CD8-positive, alpha-beta memory T cell (primary cell): ENCODE measurements around the gene RDH13. TPM values are rescaled to one million over a fixed set of nuclear protein-coding genes. Genes with fewer than 3 reads are reported as not detected.
A peak's percentile ranks its signal among the peaks of the same experiment; 100 is the strongest.
"Not testable (repeated sequence)": the region's sequence is repeated elsewhere in the genome, so short reads cannot be mapped to it uniquely, and the experiment has no call there.

ENCODE experiments used
- CTCF ChIA-PET: fragments of 350-600 bp; sonication (Branson Sonifier 250); formaldehyde crosslinking; loops from one replicate; lab custom pipeline; 2021; ENCODE audit warnings: antibody characterized with exemption; lab: Charles Lee
- POLR2A ChIA-PET: fragments of 350-600 bp; sonication (Branson Sonifier 250); formaldehyde crosslinking; loops from one replicate; lab custom pipeline; 2021; ENCODE audit warnings: antibody characterized with exemption; lab: Charles Lee
- DNase-seq, 5 donors: peaks; one replicate each; pipeline versions ENCODE4 v3.0.0 to v3.0.0-alpha.2; 2020 to 2022; ENCODE audit warnings: mixed read lengths in 1 of 5
- H3K27ac ChIP-seq: one replicate; pipeline ENCODE4 v1.7.0; 2013; ENCODE audit warnings: low read depth, mild to moderate bottlenecking, low read length, moderate library complexity
- H3K27me3 ChIP-seq: 2 replicates; pipeline ENCODE4 v1.7.0; 2013; ENCODE audit warnings: low read length, mild to moderate bottlenecking; ENCODE audit not compliant: insufficient read depth, poor library complexity, severe bottlenecking
- H3K36me3 ChIP-seq: 2 replicates; pipeline ENCODE4 v1.7.0; 2013; ENCODE audit warnings: mild to moderate bottlenecking, low read length, moderate library complexity; ENCODE audit not compliant: insufficient read depth
- H3K4me1 ChIP-seq: 2 replicates; pipeline ENCODE4 v1.7.0; 2013; ENCODE audit warnings: mild to moderate bottlenecking, low read length, moderate library complexity; ENCODE audit not compliant: insufficient read depth
- H3K4me3 ChIP-seq: 2 replicates; pipeline ENCODE4 v1.7.0; 2013; ENCODE audit warnings: mild to moderate bottlenecking, low read length
- H3K9me3 ChIP-seq: 2 replicates; pipeline ENCODE4 v1.7.0; 2013; ENCODE audit warnings: mild to moderate bottlenecking, low read length
- H3K27ac Mint-ChIP-seq, 8 donors: one replicate each; pipeline ENCODE4 v1.8.0; 2020 to 2021; ENCODE audit warnings: mixed read lengths in 8 of 8, mild to moderate bottlenecking in 6 of 8, inconsistent platforms in 3 of 8, moderate library complexity in 3 of 8
- H3K27me3 Mint-ChIP-seq, 2 donors: one replicate each; pipeline ENCODE4 v1.8.0; 2020 to 2021; ENCODE audit warnings: mixed read lengths in 2 of 2, mild to moderate bottlenecking in 1 of 2, moderate library complexity in 1 of 2
- H3K36me3 Mint-ChIP-seq, 3 donors: one replicate each; pipeline ENCODE4 v1.8.0; 2020 to 2021; ENCODE audit warnings: mixed read lengths in 3 of 3, inconsistent platforms in 1 of 3, mild to moderate bottlenecking in 1 of 3
- H3K4me1 Mint-ChIP-seq, 3 donors: one replicate each; pipeline ENCODE4 v1.8.0; 2020 to 2021; ENCODE audit warnings: mixed read lengths in 3 of 3, inconsistent platforms in 1 of 3, mild to moderate bottlenecking in 1 of 3
- H3K4me3 Mint-ChIP-seq, 7 donors: one replicate each; pipeline ENCODE4 v1.8.0; 2020 to 2021; ENCODE audit warnings: mixed read lengths in 7 of 7, mild to moderate bottlenecking in 6 of 7, moderate library complexity in 4 of 7, inconsistent platforms in 2 of 7
- H3K9me3 Mint-ChIP-seq, 5 donors: one replicate each; pipeline ENCODE4 v1.8.0; 2020 to 2022; ENCODE audit warnings: mixed read lengths in 5 of 5, mild to moderate bottlenecking in 3 of 5, moderate library complexity in 2 of 5, inconsistent platforms in 1 of 5
- polyA plus RNA-seq: library from polyadenylated mRNA; unstranded; fragments of 300-500 nt; fragmentation: Illumina TruSeq; gene quantifications from one replicate; pipeline ENCODE4 v1.2.3, GENCODE V29; 2021
- total RNA-seq, 2 experiments: library from RNA; stranded (reverse); gene quantifications; one replicate each; pipeline ENCODE4 v1.2.3, GENCODE V29; 2021

Gene RDH13
- total and polyA plus RNA-seq, 3 experiments from 2014 or later = 15.8 to 22.2 (median 21.4) TPM

- Mint-ChIP-seq H3K9me3 (peaks cover 0 to 31% (median 6%) of the 10 kb centered on the region in 5 donors), H3K4me3 (peak overlapping the region in 6 of 7 donors; percentile 55 to 84 (median 68)), H3K27me3 (peaks cover 0 to 7% of the 10 kb centered on the region in 2 donors), H3K4me1 (peaks cover 9 to 21% (median 18%) of the 10 kb centered on the region in 3 donors), H3K36me3 (peaks cover 10 to 43% (median 42%) of the 10 kb centered on the region in 3 donors), H3K27ac (peak overlapping the region in 6 of 8 donors; percentile 54 to 97 (median 72))
- Histone ChIP-seq H3K27ac (no peak overlapping the region), H3K9me3 (no peaks in the 10 kb centered on the region), H3K36me3 (no peaks in the 10 kb centered on the region), H3K4me1 (no peaks in the 10 kb centered on the region), H3K4me3 (no peak overlapping the region), H3K27me3 (no peaks in the 10 kb centered on the region)
- POLR2A ChIA-PET = no interaction called here
- peak in 1 of 5 donors; percentile 7 for DNase-seq
- CTCF ChIA-PET = no interaction called here
Measured at GRCh38 chr19:55014714-55015113, 48.2 kb downstream of the RDH13 start.

GRCh38 chr19:55013596-55013995, 49.4 kb downstream of the RDH13 start:
- H3K27me3 Mint-ChIP-seq = peaks cover 0 to 7% of the 10 kb centered on the region in 2 donors
- DNase-seq = no peak
- H3K9me3 Mint-ChIP-seq = peaks cover 0 to 36% (median 12%) of the 10 kb centered on the region in 5 donors
- Histone ChIP-seq H3K27me3 (no peaks in the 10 kb centered on the region), H3K27ac (no peak overlapping the region), H3K4me3 (no peak overlapping the region), H3K4me1 (no peaks in the 10 kb centered on the region), H3K9me3 (no peaks in the 10 kb centered on the region), H3K36me3 (no peaks in the 10 kb centered on the region)
- CTCF ChIA-PET = no interaction called here
- POLR2A ChIA-PET = no interaction called here
- peaks cover 16 to 47% (median 45%) of the 10 kb centered on the region in 3 donors for H3K36me3 Mint-ChIP-seq
- H3K27ac Mint-ChIP-seq = peak overlapping the region in 1 of 8 donors; percentile 64
- H3K4me3 Mint-ChIP-seq = no peak overlapping the region
- H3K4me1 Mint-ChIP-seq = peaks cover 18 to 26% (median 25%) of the 10 kb centered on the region in 3 donors

- Histone ChIP-seq H3K9me3 (no peaks in the 10 kb centered on the region), H3K36me3 (no peaks in the 10 kb centered on the region), H3K27me3 (no peaks in the 10 kb centered on the region), H3K27ac (no peak overlapping the region), H3K4me1 (no peaks in the 10 kb centered on the region), H3K4me3 (no peak overlapping the region)
- ChIA-PET CTCF (no interaction called here), POLR2A (no interaction called here)
- Mint-ChIP-seq H3K27me3 (peaks cover 0 to 6% of the 10 kb centered on the region in 2 donors), H3K4me1 (peaks cover 29 to 31% (median 29%) of the 10 kb centered on the region in 3 donors), H3K9me3 (peaks cover 0 to 38% (median 13%) of the 10 kb centered on the region in 5 donors), H3K4me3 (no peak overlapping the region), H3K27ac (no peak overlapping the region), H3K36me3 (peaks cover 15 to 43% (median 40%) of the 10 kb centered on the region in 3 donors)
- DNase-seq = no peak
Measured at GRCh38 chr19:55012306-55012705, 50.6 kb downstream of the RDH13 start.

- Mint-ChIP-seq H3K9me3 (peaks cover 0 to 51% (median 22%) of the 10 kb centered on the region in 5 donors), H3K4me1 (peaks cover 40 to 47% (median 43%) of the 10 kb centered on the region in 3 donors), H3K36me3 (peaks cover 19 to 44% (median 43%) of the 10 kb centered on the region in 3 donors)
- H3K36me3 ChIP-seq, H3K27me3 ChIP-seq, H3K27ac Mint-ChIP-seq, H3K9me3 ChIP-seq, CTCF ChIA-PET, H3K4me3 ChIP-seq, H3K27ac ChIP-seq, H3K27me3 Mint-ChIP-seq, H3K4me1 ChIP-seq, POLR2A ChIA-PET, H3K4me3 Mint-ChIP-seq, DNase-seq: not testable (repeated sequence)
Measured at GRCh38 chr19:55010561-55010960, 52.4 kb downstream of the RDH13 start.

GRCh38 chr19:55008781-55009180, 54.2 kb downstream of the RDH13 start:
- DNase-seq, H3K27ac Mint-ChIP-seq, CTCF ChIA-PET, H3K4me3 ChIP-seq, H3K27ac ChIP-seq, H3K27me3 ChIP-seq, H3K27me3 Mint-ChIP-seq, H3K36me3 ChIP-seq, POLR2A ChIA-PET: not testable (repeated sequence)
- H3K9me3 Mint-ChIP-seq = peaks cover 9 to 62% (median 31%) of the 10 kb centered on the region in 5 donors
- Histone ChIP-seq H3K4me1 (peaks cover 13% of the 10 kb centered on the region), H3K9me3 (peaks cover 19% of the 10 kb centered on the region)
- peak overlapping the region in 1 of 7 donors; percentile 25 for H3K4me3 Mint-ChIP-seq
- peaks cover 31 to 47% (median 40%) of the 10 kb centered on the region in 3 donors for H3K4me1 Mint-ChIP-seq
- peaks cover 15 to 46% (median 39%) of the 10 kb centered on the region in 3 donors for H3K36me3 Mint-ChIP-seq

- H3K27ac ChIP-seq, H3K27me3 ChIP-seq, H3K36me3 ChIP-seq, POLR2A ChIA-PET, H3K4me3 Mint-ChIP-seq, CTCF ChIA-PET, H3K4me3 ChIP-seq, DNase-seq: not testable (repeated sequence)
- peaks cover 15 to 50% (median 39%) of the 10 kb centered on the region in 3 donors for H3K36me3 Mint-ChIP-seq
- H3K9me3 ChIP-seq = peaks cover 19% of the 10 kb centered on the region
- H3K27me3 Mint-ChIP-seq = peaks cover 4 to 12% of the 10 kb centered on the region in 2 donors
- H3K4me1 Mint-ChIP-seq = peaks cover 31 to 47% (median 40%) of the 10 kb centered on the region in 3 donors
- H3K27ac Mint-ChIP-seq = peak overlapping the region in 1 of 8 donors; percentile 49
- peaks cover 9 to 64% (median 31%) of the 10 kb centered on the region in 5 donors for H3K9me3 Mint-ChIP-seq
- peaks cover 13% of the 10 kb centered on the region for H3K4me1 ChIP-seq
Measured at GRCh38 chr19:55008189-55008588, 54.8 kb downstream of the RDH13 start.

GRCh38 chr19:55007537-55007936, 55.4 kb downstream of the RDH13 start:
- H3K36me3 ChIP-seq, H3K4me3 ChIP-seq, POLR2A ChIA-PET, CTCF ChIA-PET, DNase-seq, H3K27me3 ChIP-seq: not testable (repeated sequence)
- Mint-ChIP-seq H3K36me3 (peaks cover 15 to 51% (median 38%) of the 10 kb centered on the region in 3 donors), H3K27me3 (peaks cover 4 to 14% of the 10 kb centered on the region in 2 donors), H3K27ac (peak overlapping the region in 6 of 8 donors; percentile 15 to 87 (median 79)), H3K4me3 (peak overlapping the region in 4 of 7 donors; percentile 21 to 72 (median 64)), H3K4me1 (peaks cover 31 to 47% (median 39%) of the 10 kb centered on the region in 3 donors), H3K9me3 (peaks cover 9 to 65% (median 32%) of the 10 kb centered on the region in 5 donors)
- Histone ChIP-seq H3K4me1 (peaks cover 13% of the 10 kb centered on the region), H3K27ac (peak overlapping the region; percentile 20), H3K9me3 (peaks cover 19% of the 10 kb centered on the region)

GRCh38 chr19:55006795-55007194, 56.2 kb downstream of the RDH13 start:
- Histone ChIP-seq H3K4me1 (peaks cover 13% of the 10 kb centered on the region), H3K27ac (peak overlapping the region; percentile 72), H3K4me3 (peak overlapping the region; percentile 63), H3K9me3 (peaks cover 19% of the 10 kb centered on the region)
- H3K27me3 Mint-ChIP-seq = peaks cover 6 to 19% of the 10 kb centered on the region in 2 donors
- H3K27me3 ChIP-seq, H3K36me3 ChIP-seq, DNase-seq, CTCF ChIA-PET, POLR2A ChIA-PET: not testable (repeated sequence)
- peaks cover 16 to 47% (median 38%) of the 10 kb centered on the region in 3 donors for H3K36me3 Mint-ChIP-seq
- peaks cover 9 to 69% (median 36%) of the 10 kb centered on the region in 5 donors for H3K9me3 Mint-ChIP-seq
- peak overlapping the region in 6 of 7 donors; percentile 32 to 74 (median 56) for H3K4me3 Mint-ChIP-seq
- peaks cover 31 to 47% (median 36%) of the 10 kb centered on the region in 3 donors for H3K4me1 Mint-ChIP-seq
- peak overlapping the region in 3 of 8 donors; percentile 74 to 81 (median 77) for H3K27ac Mint-ChIP-seq
